Neuronal stem cell (in vitro differentiated cells): ENCODE measurements around the gene RREB1.
A peak's percentile ranks its signal among the peaks of the same experiment; 100 is the strongest.

Experiments used
- DNase-seq: peaks from one replicate; pipeline ENCODE4 v3.0.0-alpha.2; 2013; ENCODE audit warnings: low spot score
- H2AFZ ChIP-seq: one replicate; pipeline ENCODE4 v1.6.1; 2013; ENCODE audit warnings: mild to moderate bottlenecking, low read length, inconsistent platforms
- H2AK5ac ChIP-seq: 2 replicates; pipeline ENCODE4 v1.6.1; 2013; ENCODE audit warnings: low read depth, mild to moderate bottlenecking, inconsistent platforms, low read length, moderate library complexity, mixed read lengths
- H2BK120ac ChIP-seq: 2 replicates; pipeline ENCODE4 v1.6.1; 2013; ENCODE audit warnings: low read depth, mild to moderate bottlenecking, inconsistent platforms, low read length, moderate library complexity, mixed read lengths
- H2BK12ac ChIP-seq: one replicate; pipeline ENCODE4 v1.6.1; 2013; ENCODE audit warnings: low read length, inconsistent platforms
- H2BK15ac ChIP-seq: 2 replicates; pipeline ENCODE4 v1.6.1; 2013; ENCODE audit warnings: mild to moderate bottlenecking, low read length, inconsistent platforms, mixed read lengths
- H2BK5ac ChIP-seq: one replicate; pipeline ENCODE4 v1.6.1; 2013; ENCODE audit warnings: inconsistent platforms, mild to moderate bottlenecking, low read length, moderate library complexity
- H3K14ac ChIP-seq: one replicate; pipeline ENCODE4 v1.6.1; 2013; ENCODE audit warnings: low read length, inconsistent platforms
- H3K18ac ChIP-seq: 2 replicates; pipeline ENCODE4 v1.6.1; 2013; ENCODE audit warnings: low read length, inconsistent platforms
- H3K23ac ChIP-seq: 2 replicates; pipeline ENCODE4 v1.6.1; 2013; ENCODE audit warnings: low read depth, mild to moderate bottlenecking, mixed read lengths, low read length, inconsistent platforms; ENCODE audit not compliant: poor library complexity
- H3K27ac ChIP-seq: replicated peaks from 3 replicates; pipeline ENCODE4 v1.5.1; 2013; ENCODE audit warnings: low read length, inconsistent platforms
- H3K27me3 ChIP-seq, 3 experiments: 2 replicates each; pipeline ENCODE4 v1.6.1; 2013; ENCODE audit warnings: low read length in 3 of 3, mild to moderate bottlenecking in 2 of 3, inconsistent platforms in 1 of 3, low read depth in 1 of 3, mixed read lengths in 1 of 3, moderate library complexity in 1 of 3; ENCODE audit not compliant: control insufficient read depth in 3 of 3, insufficient read depth in 3 of 3
- H3K36me3 ChIP-seq, 2 donors: replicated peaks in 1 of 2; 2 replicates each; pipeline ENCODE4 v1.6.1; 2013; ENCODE audit warnings: low read length in 2 of 2; ENCODE audit not compliant: control insufficient read depth in 2 of 2, insufficient read depth in 2 of 2
- H3K4ac ChIP-seq: 2 replicates; pipeline ENCODE4 v1.6.1; 2013; ENCODE audit warnings: inconsistent platforms, mild to moderate bottlenecking, low read length, moderate library complexity
- H3K4me1 ChIP-seq, 2 donors: 1 replicate in 1 of 2; 2 replicates in 1 of 2; pipeline ENCODE4 v1.6.1; 2013; ENCODE audit warnings: low read length in 2 of 2, low read depth in 1 of 2; ENCODE audit not compliant: control insufficient read depth in 2 of 2, insufficient read depth in 1 of 2
- H3K4me2 ChIP-seq: one replicate; pipeline ENCODE4 v1.6.1; 2013; ENCODE audit warnings: mild to moderate bottlenecking, low read length, inconsistent platforms; ENCODE audit not compliant: insufficient read depth, poor library complexity, severe bottlenecking
- H3K4me3 ChIP-seq, 2 donors: 2 replicates each; pipeline ENCODE4 v1.5.1; 2013; ENCODE audit warnings: low read length in 2 of 2, mild to moderate bottlenecking in 2 of 2, inconsistent platforms in 1 of 2, moderate library complexity in 1 of 2
- H3K79me1 ChIP-seq: one replicate; pipeline ENCODE4 v1.6.1; 2013; ENCODE audit warnings: low read depth, mild to moderate bottlenecking, inconsistent platforms, low read length, moderate library complexity
- H3K9ac ChIP-seq: one replicate; pipeline ENCODE4 v1.6.1; 2013; ENCODE audit warnings: mild to moderate bottlenecking, low read depth, low read length, inconsistent platforms; ENCODE audit not compliant: poor library complexity
- H3K9me3 ChIP-seq, 2 donors: replicated peaks in 1 of 2; 2 replicates each; pipeline versions ENCODE3 to v1.6.1; 2013; ENCODE audit warnings: low read length in 2 of 2, mild to moderate bottlenecking in 2 of 2, inconsistent platforms in 1 of 2, low read depth in 1 of 2, mixed read lengths in 1 of 2, moderate library complexity in 1 of 2; ENCODE audit not compliant: control insufficient read depth in 2 of 2, insufficient read depth in 1 of 2
- H4K8ac ChIP-seq: one replicate; pipeline ENCODE4 v1.6.1; 2013; ENCODE audit warnings: low read depth, mild to moderate bottlenecking, inconsistent platforms, low read length, moderate library complexity
- H4K91ac ChIP-seq: one replicate; pipeline ENCODE4 v1.6.1; 2013; ENCODE audit warnings: low read length, low read depth, mild to moderate bottlenecking, inconsistent platforms; ENCODE audit not compliant: poor library complexity
- WGBS, 2 donors: extraction: QIAGEN DNeasy Blood & Tissue Kit; methylation state at CpG; one replicate each; pipeline ENCODE4 v1.1.7; 2013; ENCODE audit warnings: missing lambda C conversion rate in 2 of 2, mixed read lengths in 1 of 2; ENCODE audit not compliant: insufficient read length in 2 of 2, insufficient replicate concordance in 1 of 2; ENCODE audit errors: extremely low coverage in 2 of 2; 5-methylcytosine and 5-hydroxymethylcytosine counted together

Gene RREB1

GRCh38 chr6:7106215-7106751, 1.5 kb upstream of the RREB1 start:
- peak overlapping the region; percentile 56 for H3K14ac ChIP-seq
- H3K4me2 ChIP-seq = peak overlapping the region; percentile 90
- H3K27ac ChIP-seq = peak overlapping the region; percentile 31
- no peak overlapping the region for H3K23ac ChIP-seq
- H4K8ac ChIP-seq = no peak overlapping the region
- H2BK5ac ChIP-seq = no peak overlapping the region
- H2BK120ac ChIP-seq = no peak overlapping the region
- no peaks in the 10 kb centered on the region for H3K36me3 ChIP-seq
- H2BK15ac ChIP-seq = peak overlapping the region; percentile 84
- no peak overlapping the region for H3K4ac ChIP-seq
- peaks cover 7% of the 10 kb centered on the region for H3K79me1 ChIP-seq
- H4K91ac ChIP-seq = no peak overlapping the region
- H3K9ac ChIP-seq = no peak overlapping the region
- WGBS, 2 donors = no CpG with 5 or more reads among the region's 10 CpGs
- no peak for DNase-seq
- peak overlapping the region; percentile 83 for H2AK5ac ChIP-seq
- peak overlapping the region in 1 of 2 donors; percentile 99 for H3K4me3 ChIP-seq
- peaks cover 7 to 16% of the 10 kb centered on the region in 2 donors for H3K4me1 ChIP-seq
- H3K18ac ChIP-seq = peak overlapping the region; percentile 100
- no peak overlapping the region for H2BK12ac ChIP-seq
- H3K9me3 ChIP-seq = no peaks in the 10 kb centered on the region
- peaks cover 0 to 17% (median 4%) of the 10 kb centered on the region in 3 experiments for H3K27me3 ChIP-seq
- peak overlapping the region; percentile 98 for H2AFZ ChIP-seq

GRCh38 chr6:7106752-7107577, 796 bp upstream of the RREB1 start:
- H3K27ac ChIP-seq = peak overlapping the region; percentile 31
- no peak overlapping the region for H2BK12ac ChIP-seq
- H3K18ac ChIP-seq = peak overlapping the region; percentile 100
- peaks cover 0 to 17% (median 0%) of the 10 kb centered on the region in 3 experiments for H3K27me3 ChIP-seq
- DNase-seq = no peak
- H2BK5ac ChIP-seq = no peak overlapping the region
- peaks cover 6 to 22% of the 10 kb centered on the region in 2 donors for H3K4me1 ChIP-seq
- H3K4me3 ChIP-seq = peak overlapping the region; percentile 99 to 100
- peak overlapping the region; percentile 21 for H3K9ac ChIP-seq
- peak overlapping the region; percentile 11 for H3K4ac ChIP-seq
- no peaks in the 10 kb centered on the region for H3K9me3 ChIP-seq
- peak overlapping the region; percentile 82 for H4K8ac ChIP-seq
- H4K91ac ChIP-seq = no peak overlapping the region
- H3K14ac ChIP-seq = peak overlapping the region; percentile 56
- H2AFZ ChIP-seq = peak overlapping the region; percentile 98
- H3K79me1 ChIP-seq = peaks cover 7% of the 10 kb centered on the region
- peak overlapping the region; percentile 95 for H3K23ac ChIP-seq
- peak overlapping the region; percentile 90 for H3K4me2 ChIP-seq
- no peak overlapping the region for H2BK120ac ChIP-seq
- no CpG with 5 or more reads among the region's 66 CpGs for WGBS, 2 donors
- H2BK15ac ChIP-seq = peak overlapping the region; percentile 84
- no peaks in the 10 kb centered on the region for H3K36me3 ChIP-seq
- H2AK5ac ChIP-seq = peak overlapping the region; percentile 83

- WGBS, 2 donors = no CpG with 5 or more reads among the region's 94 CpGs
- peaks cover 0 to 26% (median 0%) of the 10 kb centered on the region in 3 experiments for H3K27me3 ChIP-seq
These were observed 619 bp downstream of the RREB1 start for GRCh38 chr6:7108196-7108963.

More at GRCh38 chr6:7108196-7108963, 619 bp downstream of the RREB1 start:
- peak overlapping the region; percentile 89 for H3K23ac ChIP-seq
- peak overlapping the region; percentile 96 for H2BK15ac ChIP-seq
- peak overlapping the region; percentile 83 for H2BK5ac ChIP-seq
- H3K9me3 ChIP-seq = no peaks in the 10 kb centered on the region
- peak overlapping the region; percentile 44 for H2AK5ac ChIP-seq
- peak overlapping the region; percentile 90 for H3K4me2 ChIP-seq
- H3K27ac ChIP-seq = no peak overlapping the region
- H2AFZ ChIP-seq = peak overlapping the region; percentile 98
- H3K4me1 ChIP-seq = peaks cover 9 to 29% of the 10 kb centered on the region in 2 donors
- DNase-seq = peak; percentile 35
- peak overlapping the region; percentile 99 to 100 for H3K4me3 ChIP-seq
- H3K18ac ChIP-seq = peak overlapping the region; percentile 100
- peak overlapping the region; percentile 90 for H3K9ac ChIP-seq
- peak overlapping the region; percentile 66 for H2BK12ac ChIP-seq
- no peak overlapping the region for H4K8ac ChIP-seq
- H3K79me1 ChIP-seq = peaks cover 7% of the 10 kb centered on the region
- H3K14ac ChIP-seq = peak overlapping the region; percentile 77
- peak overlapping the region; percentile 80 for H3K4ac ChIP-seq
- no peaks in the 10 kb centered on the region for H3K36me3 ChIP-seq
- H2BK120ac ChIP-seq = peak overlapping the region; percentile 95
- H4K91ac ChIP-seq = peak overlapping the region; percentile 48
